ENCODE data around the gene FCHSD2. TPM values are rescaled to one million over a fixed set of nuclear protein-coding genes. Genes with fewer than 3 reads are reported as not detected.
A peak's percentile ranks its signal among the peaks of the same experiment; 100 is the strongest.

Gene FCHSD2
- total and polyA plus RNA-seq, 2 donors (not counting 3 experiments of a cell fraction or from before 2014, with no cell fraction given) = 20.8 to 56.9 TPM

DNA sequence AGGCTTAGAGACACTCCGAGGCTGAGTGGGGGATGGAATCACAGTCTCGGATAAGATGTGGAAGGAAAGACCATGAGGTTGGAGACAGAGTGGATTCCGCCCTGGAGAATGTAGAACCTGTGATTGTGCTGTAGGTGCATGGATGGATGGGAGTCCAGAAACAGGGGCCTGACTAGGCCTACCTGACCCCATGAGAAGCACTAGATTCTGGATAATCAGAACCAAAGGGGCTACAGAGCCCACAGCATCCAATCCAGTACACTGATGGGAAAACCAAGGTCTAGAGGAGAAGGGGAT lies 32.3 kb upstream of the FCHSD2 start:
- H3K27me3 ChIP-seq (ENCODE audit: control insufficient read depth in 2 of 2, insufficient read depth in 2 of 2, low read length in 2 of 2) = no peaks in the 10 kb centered on the region
- dilution Hi-C loops (cut with MboI; ENCODE audit: extremely low pct_ligation_motif_present, low sequenced_read_pairs) = no loop called here
- peaks cover 28% of the 10 kb centered on the region for H3K4me1 ChIP-seq (ENCODE audit: control insufficient read depth, extremely low read depth, insufficient read depth, low read length)
- DNase-seq (ENCODE audit: low read depth, low spot score) (no peak), FAIRE-seq (no peak)
- no peaks in the 10 kb centered on the region for H4K20me1 ChIP-seq (replicated peaks; ENCODE audit: control insufficient read depth, extremely low read depth, insufficient read depth, low read length)
- no peak for TF ChIP-seq POLR2AphosphoS5 (IDR thresholded peaks at IDR 0.05; ENCODE audit: insufficient read depth, low read depth, low read length)
- TF ChIP-seq, protein P1, sequence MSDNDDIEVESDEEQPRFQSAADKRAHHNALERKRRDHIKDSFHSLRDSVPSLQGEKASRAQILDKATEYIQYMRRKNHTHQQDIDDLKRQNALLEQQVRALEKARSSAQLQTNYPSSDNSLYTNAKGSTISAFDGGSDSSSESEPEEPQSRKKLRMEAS (IDR thresholded peaks at IDR 0.05; ENCODE audit: insufficient read depth, insufficient read length) = no peak
- no peak for TF ChIP-seq POLR2A (IDR thresholded peaks at IDR 0.05; ENCODE audit: low read depth, low read length)
- no peak for TF ChIP-seq JUN (IDR thresholded peaks at IDR 0.05; ENCODE audit: borderline replicate concordance, insufficient read depth, insufficient read length, low read depth)
- no peak for TF ChIP-seq GATA2 (IDR thresholded peaks at IDR 0.05; ENCODE audit: insufficient read depth, insufficient read length, low read depth, low read length)
- TF ChIP-seq, protein P2, sequence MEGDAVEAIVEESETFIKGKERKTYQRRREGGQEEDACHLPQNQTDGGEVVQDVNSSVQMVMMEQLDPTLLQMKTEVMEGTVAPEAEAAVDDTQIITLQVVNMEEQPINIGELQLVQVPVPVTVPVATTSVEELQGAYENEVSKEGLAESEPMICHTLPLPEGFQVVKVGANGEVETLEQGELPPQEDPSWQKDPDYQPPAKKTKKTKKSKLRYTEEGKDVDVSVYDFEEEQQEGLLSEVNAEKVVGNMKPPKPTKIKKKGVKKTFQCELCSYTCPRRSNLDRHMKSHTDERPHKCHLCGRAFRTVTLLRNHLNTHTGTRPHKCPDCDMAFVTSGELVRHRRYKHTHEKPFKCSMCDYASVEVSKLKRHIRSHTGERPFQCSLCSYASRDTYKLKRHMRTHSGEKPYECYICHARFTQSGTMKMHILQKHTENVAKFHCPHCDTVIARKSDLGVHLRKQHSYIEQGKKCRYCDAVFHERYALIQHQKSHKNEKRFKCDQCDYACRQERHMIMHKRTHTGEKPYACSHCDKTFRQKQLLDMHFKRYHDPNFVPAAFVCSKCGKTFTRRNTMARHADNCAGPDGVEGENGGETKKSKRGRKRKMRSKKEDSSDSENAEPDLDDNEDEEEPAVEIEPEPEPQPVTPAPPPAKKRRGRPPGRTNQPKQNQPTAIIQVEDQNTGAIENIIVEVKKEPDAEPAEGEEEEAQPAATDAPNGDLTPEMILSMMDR (IDR thresholded peaks at IDR 0.05; ENCODE audit: extremely low read depth in 1 of 2, insufficient read depth in 1 of 2, low read depth in 1 of 2, low read length in 2 of 2) = no peak
- TF ChIP-seq EZH2 (IDR thresholded peaks at IDR 0.05; ENCODE audit: borderline replicate concordance, low read depth, low read length, severe bottlenecking) = no peak
- no peak for TF ChIP-seq FOS (IDR thresholded peaks at IDR 0.05; ENCODE audit: borderline replicate concordance, insufficient read depth, low read length)
- TF ChIP-seq MYC (IDR thresholded peaks at IDR 0.05; ENCODE audit: low read depth, low read length) = no peak
- POLR2A ChIA-PET = no interaction called here
- no peak overlapping the region for H3K9ac ChIP-seq (replicated peaks; ENCODE audit: extremely low read depth, insufficient read depth, low read length)
- no peaks in the 10 kb centered on the region for H3K36me3 ChIP-seq (ENCODE audit: control insufficient read depth in 2 of 2, extremely low read depth in 1 of 2, insufficient read depth in 2 of 2, low read length in 2 of 2)
- H3K4me3 ChIP-seq (replicated peaks in 1 of 3; ENCODE audit: insufficient read depth in 1 of 3, low read depth in 1 of 3, low read length in 3 of 3) = no peak overlapping the region
- H3K9me3 ChIP-seq (replicated peaks; ENCODE audit: control insufficient read depth, insufficient read depth, low read length) = no peaks in the 10 kb centered on the region
- no peaks in the 10 kb centered on the region for H3K79me2 ChIP-seq (ENCODE audit: control insufficient read depth, insufficient read depth, low read length)
- BruUV-seq (replicated peaks) = no TSS peak
- no peak overlapping the region for H3K4me2 ChIP-seq (ENCODE audit: insufficient read depth, low read length)
- intact Hi-C loops (cut with micrococcal nuclease) = no loop called here
- CTCF ChIA-PET = no interaction called here
- no peak overlapping the region for H3K27ac ChIP-seq (ENCODE audit: insufficient read depth, low read depth, low read length)
- H3K9me1 ChIP-seq (replicated peaks; ENCODE audit: control insufficient read depth, extremely low read depth, insufficient read depth, low read length) = no peaks in the 10 kb centered on the region
- peak overlapping the region; percentile 18 for H2AFZ ChIP-seq (ENCODE audit: low read depth, low read length)

All from endothelial cell of umbilical vein (primary cell).